HG02840 (cell line): ENCODE results near the gene PTPN1.

Experiments used
- ATAC-seq: cut with Tn5 transposase; IDR thresholded peaks from one replicate; pipeline ENCODE4 v1.9.1; 2021; ENCODE audit warnings: mild to moderate bottlenecking, moderate library complexity, moderate number of reproducible peaks; ENCODE audit not compliant: unreplicated experiment, low FRiP score

Gene PTPN1

DNA sequence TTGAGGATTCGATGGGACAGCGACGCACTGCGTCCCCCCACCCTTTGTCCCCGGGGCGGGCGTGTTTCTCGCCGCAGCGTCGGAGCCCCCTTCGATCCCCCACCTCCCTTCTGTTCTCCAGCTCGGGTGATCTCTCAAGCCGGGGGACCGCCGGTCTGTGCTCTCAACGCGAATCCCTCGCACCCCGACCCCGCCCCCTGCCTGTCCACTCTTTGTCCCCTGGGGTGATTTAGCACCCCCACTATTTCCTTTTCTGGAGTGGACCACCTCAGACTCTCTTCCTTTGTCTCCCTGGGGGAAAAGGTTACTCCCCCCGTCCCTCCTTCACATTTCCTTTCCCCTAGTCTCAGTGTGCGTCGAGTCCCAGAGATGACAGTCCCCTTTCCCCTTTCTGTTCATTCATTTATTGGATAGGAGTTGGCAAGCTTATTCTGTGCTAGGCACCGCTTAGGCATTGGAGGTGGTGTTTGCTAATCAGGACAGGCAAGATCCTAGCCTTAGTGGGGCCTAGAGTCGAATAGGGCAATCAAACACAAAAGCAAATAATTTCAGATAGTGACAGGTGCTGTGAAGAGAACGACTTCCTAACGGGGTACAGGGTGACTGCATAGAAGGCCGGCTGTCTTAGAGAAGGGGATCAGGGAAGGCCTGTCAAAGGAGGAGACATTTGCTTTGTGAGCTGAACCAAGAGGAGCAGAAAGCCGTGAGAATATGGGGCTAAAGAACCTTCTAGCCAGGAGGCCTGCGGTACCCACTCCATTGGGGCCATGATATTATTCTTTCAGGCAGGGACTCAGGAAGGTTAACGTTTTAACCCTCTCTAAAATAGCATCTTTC, 741 bp downstream of the PTPN1 start:
- ATAC-seq, result no peak

DNA sequence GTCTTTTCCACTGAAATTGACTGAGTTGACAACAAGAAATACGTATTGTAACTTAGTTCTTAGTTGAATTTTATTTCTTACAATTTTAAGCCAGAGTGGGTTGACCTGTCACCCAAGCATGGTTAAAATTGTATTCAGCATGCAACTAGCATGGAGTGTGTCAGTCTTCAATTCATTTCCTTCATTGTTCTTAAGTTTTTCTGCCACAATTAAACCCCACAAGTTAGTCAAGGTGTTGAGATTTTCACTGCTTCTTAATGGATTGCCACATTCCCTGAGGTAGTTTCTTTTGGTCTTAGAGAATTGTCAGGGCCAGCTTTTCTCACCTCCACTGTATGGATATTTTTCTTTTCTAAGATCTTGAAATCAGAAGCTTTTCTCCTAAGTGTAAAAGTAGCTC, 2.1 kb downstream of the PTPN1 start:
- ATAC-seq, result no peak

GRCh38 chr20:50513169-50514034, 3.2 kb downstream of the PTPN1 start:
- no peak for ATAC-seq

DNA sequence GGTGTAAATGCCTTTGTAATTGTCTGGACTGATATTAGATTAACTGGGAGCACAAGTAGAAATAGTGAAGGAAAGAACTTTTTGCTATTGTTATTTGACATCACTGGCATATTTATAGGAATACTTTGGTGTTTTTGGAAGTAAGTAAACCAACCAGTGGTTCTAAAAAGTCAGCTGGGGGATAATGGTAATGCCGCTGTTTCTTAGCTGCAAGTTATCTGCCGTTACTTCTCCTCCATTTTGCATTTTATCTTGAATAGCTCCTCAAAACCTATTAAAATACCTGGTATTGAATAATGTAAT, 3.8 kb downstream of the PTPN1 start:
- ATAC-seq, result no peak

DNA sequence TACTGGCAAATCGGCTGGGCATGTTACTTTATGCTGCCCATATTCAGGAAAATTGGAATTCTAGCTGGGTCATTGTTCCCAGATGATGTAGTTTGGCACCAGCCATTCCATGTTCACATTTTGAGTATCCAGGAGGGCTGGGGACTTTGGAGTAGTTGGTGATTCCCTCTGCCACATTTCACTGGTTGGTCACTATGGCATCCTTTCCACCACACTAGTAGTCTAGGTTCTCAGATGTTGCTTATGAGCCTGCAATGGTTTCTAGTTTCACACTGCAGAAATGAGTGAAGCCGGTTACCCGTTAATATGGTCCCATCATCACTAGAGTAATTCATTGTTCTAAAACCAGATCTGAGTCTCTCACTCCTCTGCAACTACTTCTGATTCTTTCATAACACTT, 4.6 kb downstream of the PTPN1 start:
- ATAC-seq, result no peak

DNA sequence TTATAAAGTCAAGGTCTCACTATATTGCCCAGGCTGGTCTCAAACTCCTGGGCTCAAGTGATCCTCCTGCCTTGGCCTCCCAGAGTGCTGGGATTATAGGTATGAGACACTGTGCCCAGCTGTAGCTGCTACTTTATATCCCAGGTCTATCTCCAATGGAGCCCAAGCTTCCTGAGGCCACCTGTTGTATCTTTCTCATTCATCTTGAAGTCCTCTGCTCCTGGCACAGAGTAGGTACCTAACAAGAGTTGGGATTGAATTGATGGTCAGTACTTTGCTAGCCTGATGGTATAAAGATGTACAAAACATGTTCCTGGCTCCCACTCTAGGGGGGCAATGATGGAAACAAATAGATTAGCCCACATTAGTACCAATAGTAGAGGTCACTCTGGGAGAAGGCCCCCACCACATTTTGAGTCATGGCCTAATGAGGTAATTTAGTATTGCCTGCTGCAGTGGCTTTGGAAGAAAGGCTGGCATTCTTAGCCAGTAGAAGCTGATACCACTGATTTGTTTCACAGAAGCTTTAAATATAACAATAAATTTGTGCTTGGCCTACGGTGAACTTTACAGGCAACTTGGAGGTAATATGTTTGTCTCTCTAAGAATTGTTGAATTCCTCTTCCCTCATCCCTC, 5.4 kb downstream of the PTPN1 start:
- ATAC-seq, result no peak

DNA sequence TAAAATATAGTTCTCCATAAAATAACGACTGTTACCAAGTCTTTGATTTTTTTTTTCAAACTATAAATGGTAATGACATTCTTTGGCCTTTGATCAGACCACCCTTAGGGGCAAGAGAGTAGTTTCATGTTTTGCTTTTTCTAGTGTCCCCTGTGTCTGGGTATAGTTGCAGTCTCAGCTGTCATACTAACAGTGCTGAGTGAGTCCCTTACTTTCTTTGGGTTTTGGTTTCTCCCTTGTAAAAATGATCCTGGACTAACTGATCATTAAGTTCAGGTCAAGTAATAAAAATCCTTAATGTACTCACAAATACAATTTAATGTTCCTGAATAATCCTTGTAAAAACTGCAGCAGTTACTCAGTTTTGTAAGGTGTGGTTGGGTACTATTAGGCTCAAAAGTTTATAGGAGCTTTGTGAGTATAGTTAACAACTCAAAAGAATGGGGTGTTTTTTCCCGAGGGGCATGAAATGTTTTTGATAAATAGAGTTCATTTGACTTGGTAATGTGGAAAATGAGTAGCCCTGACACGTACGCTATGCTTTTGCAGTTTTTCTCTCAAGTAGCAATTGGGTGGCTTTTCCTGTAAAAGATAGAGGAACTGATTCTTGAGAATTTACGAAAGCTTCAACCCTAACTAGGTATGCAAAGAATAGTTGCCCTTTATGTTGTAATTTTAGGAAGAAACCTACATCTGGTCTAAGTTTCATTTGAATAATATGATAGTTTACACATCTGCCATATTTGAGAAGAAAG, 6.2 kb downstream of the PTPN1 start:
- ATAC-seq, result peak; percentile 50

- ATAC-seq, result no peak
These were observed 7.0 kb downstream of the PTPN1 start for GRCh38 chr20:50516935-50517816.

DNA sequence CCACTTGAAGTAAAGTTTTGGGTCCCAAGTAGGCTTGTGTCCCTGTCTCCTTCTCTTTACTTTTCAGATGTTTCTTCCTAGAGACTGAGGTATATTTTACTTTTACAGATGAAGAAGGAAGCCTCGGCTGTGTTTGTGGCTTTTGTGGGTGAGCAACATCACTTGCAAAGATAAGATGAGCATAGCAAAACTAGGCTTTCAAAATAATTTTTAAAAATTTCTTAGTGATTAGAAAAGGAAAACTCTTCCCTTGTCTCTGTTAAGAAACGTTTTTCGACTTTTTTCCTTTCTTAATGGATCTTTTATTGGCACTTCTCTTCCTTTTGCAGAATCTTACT, 7.6 kb downstream of the PTPN1 start:
- no peak for ATAC-seq

DNA sequence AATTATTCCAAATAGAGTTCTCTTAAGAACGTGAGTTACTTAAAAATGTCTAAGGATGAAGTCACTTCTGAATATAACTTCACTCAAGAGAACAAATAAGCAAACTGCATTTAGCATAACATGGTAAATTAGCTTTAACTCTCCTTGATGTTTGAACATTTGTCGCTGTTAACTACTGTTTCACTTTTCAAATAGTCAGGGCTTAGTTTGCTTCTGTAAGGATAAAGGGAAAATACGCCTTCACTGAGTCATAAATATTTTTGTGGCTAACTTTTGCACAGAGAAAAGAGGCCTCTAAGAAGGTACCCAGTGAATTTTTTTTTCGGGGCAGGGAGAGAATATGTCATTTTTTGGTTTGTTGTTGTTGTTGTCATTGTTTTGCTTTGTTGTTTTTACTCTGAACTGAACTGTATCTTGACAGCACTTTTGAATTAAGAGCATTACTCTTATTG, 8.1 kb downstream of the PTPN1 start:
- no peak for ATAC-seq

DNA sequence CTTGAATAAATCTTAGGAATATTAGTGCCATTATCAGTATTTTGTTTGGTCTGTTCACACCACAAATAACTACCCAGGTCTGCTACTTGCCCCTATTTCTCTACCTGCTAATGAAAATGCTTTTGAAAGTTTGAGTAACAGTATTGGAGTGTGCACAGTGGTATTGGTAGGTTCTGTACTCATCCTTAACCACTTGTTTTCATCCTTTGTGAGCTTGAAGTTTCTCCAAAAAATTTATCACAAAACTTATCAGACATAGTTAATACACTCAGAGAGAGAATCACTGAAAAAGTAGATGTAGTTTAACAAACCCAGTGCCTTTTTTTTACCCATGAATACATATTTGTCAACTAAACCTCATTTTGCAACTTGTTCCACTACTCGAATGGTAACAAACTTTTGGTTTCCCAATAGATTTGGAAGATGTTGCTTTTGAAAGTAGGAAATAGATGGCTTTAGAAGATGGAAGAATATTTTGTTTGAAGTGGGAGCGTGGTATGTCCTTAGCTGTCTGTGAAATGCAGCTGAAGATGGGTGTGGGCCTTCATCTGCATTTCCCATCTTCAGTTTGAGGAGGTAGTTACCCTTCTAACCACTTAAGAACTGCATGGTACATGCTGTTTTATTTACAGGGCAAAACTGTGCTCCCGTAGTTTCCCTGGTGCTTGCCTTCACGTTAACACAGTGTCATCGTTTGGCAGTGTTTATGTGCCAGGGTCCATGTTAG, 9.0 kb downstream of the PTPN1 start:
- no peak for ATAC-seq

DNA sequence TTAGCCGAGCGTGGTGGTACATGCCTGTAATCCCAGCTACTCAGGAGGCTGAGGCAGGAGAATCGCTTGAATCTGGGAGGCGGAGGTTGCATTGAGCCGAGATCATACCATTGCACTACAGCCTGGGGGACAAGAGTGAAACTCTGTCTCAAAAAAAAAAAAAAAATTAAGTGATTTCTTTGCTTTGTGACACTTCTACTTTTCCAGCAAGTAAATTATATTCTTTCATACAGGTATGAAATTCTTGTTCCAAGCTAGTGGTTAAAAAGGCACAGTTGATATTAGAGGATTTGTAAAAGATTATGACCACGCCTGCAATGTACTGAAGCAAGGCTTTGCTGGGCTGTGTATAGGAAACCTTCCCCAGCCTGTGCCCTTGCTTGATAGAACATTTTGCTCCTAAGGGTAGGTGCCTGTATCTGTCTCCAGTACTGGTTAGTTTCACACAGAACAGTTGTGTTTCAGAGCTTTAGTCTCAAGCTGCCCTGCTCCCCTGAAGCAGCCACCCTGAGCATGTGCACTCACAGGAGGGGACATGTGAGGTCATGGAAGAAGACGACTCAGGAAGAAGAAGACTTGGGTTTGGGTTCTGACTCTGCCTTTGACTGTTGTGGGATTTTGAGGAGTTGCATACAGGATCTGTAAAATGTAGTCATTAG, 10.2 kb downstream of the PTPN1 start:
- no peak for ATAC-seq

GRCh38 chr20:50521221-50522052, 11.3 kb downstream of the PTPN1 start:
- ATAC-seq, result no peak

DNA sequence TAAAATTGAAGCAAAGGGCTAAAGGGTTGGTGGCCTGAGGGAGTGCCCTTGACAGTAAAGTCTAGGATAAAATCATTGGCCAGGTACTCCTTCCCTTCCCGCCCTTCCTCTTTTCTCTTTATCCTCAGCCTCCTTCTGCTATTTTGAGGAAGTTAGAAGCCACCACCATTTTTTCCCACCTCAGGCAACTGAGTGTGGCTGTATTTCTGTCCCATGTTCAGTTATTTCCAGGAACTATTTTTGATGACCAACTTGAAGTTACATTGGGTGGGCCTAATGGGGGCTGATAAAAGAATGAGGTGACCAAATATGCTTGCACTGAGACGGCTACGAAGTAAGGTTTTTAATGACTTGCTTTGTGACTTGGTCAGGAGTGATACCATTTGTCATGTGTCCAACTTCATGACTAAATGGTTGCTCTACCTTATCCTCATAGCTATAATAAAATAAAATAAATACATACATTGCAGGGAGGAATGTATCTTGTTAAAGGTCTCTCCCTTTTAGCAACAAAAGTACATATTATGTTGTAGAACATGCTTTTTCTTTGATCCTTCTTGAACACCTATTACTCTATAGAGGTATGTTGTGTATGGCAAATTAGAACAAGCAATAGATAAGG, 12.0 kb downstream of the PTPN1 start:
- no peak for ATAC-seq

GRCh38 chr20:50523552-50524167, 13.5 kb downstream of the PTPN1 start:
- ATAC-seq, result no peak

GRCh38 chr20:50525681-50526080, 15.5 kb downstream of the PTPN1 start:
- no peak for ATAC-seq
